Ovary (tissue), 3 donors: Measurements from ENCODE around the gene GORASP1.

Experiments used
- EP300 ChIP-seq: sonication (generic); formaldehyde crosslinking; IDR thresholded peaks from one replicate; pipeline ENCODE4 v1.6.1; 2017; ENCODE audit warnings: antibody characterized with exemption
- POLR2A ChIP-seq: fragments of 450-650 bp; IDR thresholded peaks from one replicate; pipeline ENCODE4 v1.6.1; 2017; ENCODE audit warnings: antibody characterized with exemption, mild to moderate bottlenecking, moderate library complexity
- TF ChIP-seq, protein P1 (sequence below), 3 donors: fragments of 450-650 bp in 2 of 3; fragments of 200-600 bp in 1 of 3; IDR thresholded peaks; one replicate each; pipeline versions ENCODE4 v1.5.1 to v1.8.0; 2016 to 2022; ENCODE audit warnings: antibody characterized with exemption in 3 of 3, mild to moderate bottlenecking in 1 of 3
- donor health status: DM: no; HTN: no; CAD: no.

DNA sequence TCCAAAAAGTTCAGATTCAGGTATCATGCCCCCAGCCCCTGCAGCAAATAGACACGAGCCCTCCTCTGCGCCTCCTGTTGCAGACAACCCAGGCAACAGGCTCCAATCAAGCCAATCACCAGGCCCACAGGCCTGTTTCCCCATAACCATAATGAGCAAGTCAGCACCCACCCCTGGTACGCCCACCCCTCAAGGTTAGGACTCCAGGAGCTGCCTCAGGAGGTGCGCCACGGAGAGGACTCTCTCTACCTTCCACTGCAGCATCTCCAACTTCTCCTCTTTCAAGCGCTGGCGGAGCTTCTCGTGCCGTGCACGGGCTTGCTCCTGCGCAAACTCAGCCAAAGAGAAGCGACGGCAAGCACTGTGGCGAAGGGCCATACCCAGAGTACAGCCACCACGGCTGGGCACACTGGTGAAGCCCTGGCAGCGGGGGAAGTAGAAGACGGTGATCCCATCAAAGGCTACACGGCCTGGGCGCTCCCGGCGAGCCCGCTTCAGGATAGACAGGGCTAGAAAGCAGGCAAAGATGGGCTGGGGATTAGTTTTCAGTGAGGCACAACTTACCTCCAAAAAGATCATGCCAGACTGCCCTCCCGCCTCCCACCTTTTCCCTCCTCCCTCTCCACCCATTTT, 37.4 kb upstream of the GORASP1 start:
- TF ChIP-seq, protein P1, sequence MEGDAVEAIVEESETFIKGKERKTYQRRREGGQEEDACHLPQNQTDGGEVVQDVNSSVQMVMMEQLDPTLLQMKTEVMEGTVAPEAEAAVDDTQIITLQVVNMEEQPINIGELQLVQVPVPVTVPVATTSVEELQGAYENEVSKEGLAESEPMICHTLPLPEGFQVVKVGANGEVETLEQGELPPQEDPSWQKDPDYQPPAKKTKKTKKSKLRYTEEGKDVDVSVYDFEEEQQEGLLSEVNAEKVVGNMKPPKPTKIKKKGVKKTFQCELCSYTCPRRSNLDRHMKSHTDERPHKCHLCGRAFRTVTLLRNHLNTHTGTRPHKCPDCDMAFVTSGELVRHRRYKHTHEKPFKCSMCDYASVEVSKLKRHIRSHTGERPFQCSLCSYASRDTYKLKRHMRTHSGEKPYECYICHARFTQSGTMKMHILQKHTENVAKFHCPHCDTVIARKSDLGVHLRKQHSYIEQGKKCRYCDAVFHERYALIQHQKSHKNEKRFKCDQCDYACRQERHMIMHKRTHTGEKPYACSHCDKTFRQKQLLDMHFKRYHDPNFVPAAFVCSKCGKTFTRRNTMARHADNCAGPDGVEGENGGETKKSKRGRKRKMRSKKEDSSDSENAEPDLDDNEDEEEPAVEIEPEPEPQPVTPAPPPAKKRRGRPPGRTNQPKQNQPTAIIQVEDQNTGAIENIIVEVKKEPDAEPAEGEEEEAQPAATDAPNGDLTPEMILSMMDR (IDR thresholded peaks at IDR 0.05) = no peak
- TF ChIP-seq POLR2A (no peak), EP300 (no peak)
